ENCODE measurements around the gene CYSTM1. TPM values are rescaled to one million over a fixed set of nuclear protein-coding genes. Genes with fewer than 3 reads are reported as not detected.

CYSTM1 gene
- total and polyA plus RNA-seq, 3 donors from 2014 or later = 33.5 to 115 (median 43.6) TPM

DNA sequence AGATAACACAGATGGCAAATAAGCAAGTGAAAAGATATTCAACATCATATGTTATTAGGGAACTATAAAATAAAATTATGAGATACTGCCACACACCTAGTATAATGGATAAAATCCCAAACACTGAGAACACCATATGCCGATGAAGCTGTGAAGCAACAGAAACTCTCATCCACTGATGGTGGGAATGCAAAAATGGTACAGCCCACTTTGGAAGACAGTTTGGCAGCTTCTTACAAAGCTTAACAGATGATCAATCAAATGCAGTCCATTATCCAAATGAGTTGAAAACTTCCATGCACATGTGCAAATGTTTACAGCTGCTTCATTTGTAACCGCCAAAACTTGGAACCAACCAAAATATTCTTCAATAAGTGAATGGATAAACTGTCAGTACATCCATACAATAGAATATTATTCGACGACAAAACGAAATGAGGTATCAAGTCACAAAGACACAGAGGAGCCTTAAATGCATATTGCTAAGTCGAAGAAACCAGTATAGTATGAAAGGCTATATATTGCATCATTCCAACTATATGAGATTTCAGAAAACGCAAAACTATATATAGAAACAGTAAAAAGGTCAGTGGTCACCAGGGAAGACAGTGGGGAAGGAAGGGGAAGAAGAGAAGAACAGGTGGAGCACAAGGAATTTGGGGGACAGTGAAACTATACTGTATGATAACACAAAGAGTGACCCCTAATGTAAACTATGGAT, 113.0 kb downstream of the CYSTM1 start:
- Histone ChIP-seq H3K4me1 (peaks cover 9% of the 10 kb centered on the region), H3K27me3 (no peaks in the 10 kb centered on the region), H3K4me3 (no peak overlapping the region), H3K9me3 (no peaks in the 10 kb centered on the region), H3K36me3 (ENCODE audit: low read depth, missing control alignments) (no peaks in the 10 kb centered on the region), H3K27ac (no peak overlapping the region)
- WGBS, 2 donors = 89 to 91% methylated on average over 7 of the region's 7 CpGs
- intact Hi-C loops (cut with DNase I; ENCODE audit: low total_unique reads) = no loop called here
- DNase-seq = no peak
- TF ChIP-seq POLR2A (IDR thresholded peaks at IDR 0.05) (no peak), CTCF (IDR thresholded peaks at IDR 0.05) (no peak)

- Histone ChIP-seq H3K36me3 (ENCODE audit: low read depth, missing control alignments) (no peaks in the 10 kb centered on the region), H3K4me3 (no peak overlapping the region), H3K27me3 (no peaks in the 10 kb centered on the region), H3K9me3 (no peaks in the 10 kb centered on the region), H3K4me1 (peaks cover 21% of the 10 kb centered on the region), H3K27ac (peak overlapping the region; percentile 60 to 72)
- intact Hi-C loops (cut with DNase I; ENCODE audit: low total_unique reads) = no loop called here
- WGBS, 2 donors = 67 to 91% methylated on average over 1 of the region's 1 CpG
- TF ChIP-seq POLR2A (IDR thresholded peaks at IDR 0.05) (no peak), CTCF (IDR thresholded peaks at IDR 0.05) (no peak)
- no peak for DNase-seq
These were observed 117.4 kb downstream of the CYSTM1 start for GRCh38 chr5:140292212-140293036.

Other genes with a start within 250 kb of the CYSTM1 start
- 10 to 100 TPM; 13.0 to 23.2 TPM for gene NRG2, start 131.9 kb upstream of the CYSTM1 start, total RNA-seq
- 4.8 TPM for gene NRG2, start 131.9 kb upstream of the CYSTM1 start, polyA plus RNA-seq (ENCODE audit: insufficient read depth, low read depth, low replicate concordance)
- gene PURA, start 61.1 kb upstream of the CYSTM1 start, total RNA-seq = 10 to 100 TPM; 22.9 to 26.9 TPM
- gene PURA, start 61.1 kb upstream of the CYSTM1 start, polyA plus RNA-seq (ENCODE audit: insufficient read depth, low read depth, low replicate concordance) = 9.3 TPM
- gene IGIP, start 49.3 kb upstream of the CYSTM1 start, total RNA-seq = 10 to 100 TPM; 11.1 to 12.1 TPM
- 7.1 TPM for gene IGIP, start 49.3 kb upstream of the CYSTM1 start, polyA plus RNA-seq (ENCODE audit: insufficient read depth, low read depth, low replicate concordance)
- 100 to 1,000 TPM; 156 to 185 TPM for gene PFDN1, start 127.9 kb downstream of the CYSTM1 start, total RNA-seq
- 62.4 TPM for gene PFDN1, start 127.9 kb downstream of the CYSTM1 start, polyA plus RNA-seq (ENCODE audit: insufficient read depth, low read depth, low replicate concordance)
- 10 to 100 TPM; 23.2 to 23.9 TPM for gene HBEGF, start 171.4 kb downstream of the CYSTM1 start, total RNA-seq
- gene HBEGF, start 171.4 kb downstream of the CYSTM1 start, polyA plus RNA-seq (ENCODE audit: insufficient read depth, low read depth, low replicate concordance) = 8.2 TPM
- 1 to 10 TPM in 1 of 2 donors, under 1 TPM in 1; 0.81 to 1.2 TPM for gene SLC4A9, start 185.0 kb downstream of the CYSTM1 start, total RNA-seq
- 1.2 TPM for gene SLC4A9, start 185.0 kb downstream of the CYSTM1 start, polyA plus RNA-seq (ENCODE audit: insufficient read depth, low read depth, low replicate concordance)
- 100 to 1,000 TPM; 170 to 172 TPM for gene ANKHD1, start 226.6 kb downstream of the CYSTM1 start, total RNA-seq
- gene ANKHD1, start 226.6 kb downstream of the CYSTM1 start, polyA plus RNA-seq (ENCODE audit: insufficient read depth, low read depth, low replicate concordance) = 70.0 TPM